Thyroid gland (tissue), 4 donors: ENCODE results near the gene PIP5K1C.

Experiments used
- POLR2A ChIP-seq, 2 donors: fragments of 450-650 bp; IDR thresholded peaks; one replicate each; pipeline ENCODE4 v1.6.1; 2017; ENCODE audit warnings: antibody characterized with exemption in 2 of 2, mild to moderate bottlenecking in 2 of 2, moderate library complexity in 1 of 2
- TF ChIP-seq, protein P1 (sequence below), 6 experiments: fragments of 200-600 bp in 3 of 6; fragments of 450-650 bp in 3 of 6; sonication (generic) in 3 of 6; IDR thresholded peaks; one replicate each; pipeline ENCODE4 v1.5.1; 2016 to 2019; ENCODE audit warnings: antibody characterized with exemption in 6 of 6, mild to moderate bottlenecking in 2 of 6, inconsistent platforms in 1 of 6, moderate library complexity in 1 of 6

DNA sequence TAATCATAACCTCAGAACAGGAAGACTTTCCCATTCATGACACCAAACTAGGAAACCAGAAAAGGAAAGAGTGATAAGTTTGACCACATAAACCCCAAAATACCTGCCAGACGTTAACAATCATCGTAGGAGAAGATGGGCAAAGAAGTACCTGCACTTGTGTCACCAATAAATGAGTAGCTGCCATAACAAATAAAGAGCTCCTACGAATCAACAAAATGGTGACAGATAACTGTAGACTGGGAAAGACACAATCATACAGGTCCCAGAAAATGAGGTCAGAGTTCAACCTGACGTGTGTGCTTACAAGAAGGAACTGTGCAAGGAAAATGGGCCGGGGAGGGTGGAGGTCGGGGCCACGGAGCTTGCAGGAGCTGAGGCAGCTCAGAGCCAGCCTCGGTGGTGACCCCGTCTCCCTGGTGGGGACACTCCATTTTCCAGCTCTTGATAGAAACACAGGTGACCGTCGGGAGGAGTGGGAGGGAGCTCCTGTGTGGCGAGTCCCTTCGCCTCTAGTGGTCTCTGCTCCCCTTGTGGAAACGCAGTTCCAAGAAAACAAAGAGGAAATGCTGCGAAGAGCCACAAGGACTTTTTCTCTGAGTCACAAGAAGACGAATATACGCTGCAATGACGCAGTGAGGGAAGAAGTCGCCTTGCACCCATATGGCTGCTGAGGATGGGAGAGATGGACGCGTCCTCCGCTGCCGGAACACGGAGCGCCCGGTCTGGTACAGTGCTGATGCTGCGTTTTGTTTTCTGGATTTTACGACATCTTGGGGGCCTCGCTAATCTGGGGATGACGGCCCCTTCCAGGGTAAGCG lies 9.5 kb downstream of the PIP5K1C start:
- TF ChIP-seq POLR2A (IDR thresholded peaks at IDR 0.05) = no peak
- TF ChIP-seq, protein P1, sequence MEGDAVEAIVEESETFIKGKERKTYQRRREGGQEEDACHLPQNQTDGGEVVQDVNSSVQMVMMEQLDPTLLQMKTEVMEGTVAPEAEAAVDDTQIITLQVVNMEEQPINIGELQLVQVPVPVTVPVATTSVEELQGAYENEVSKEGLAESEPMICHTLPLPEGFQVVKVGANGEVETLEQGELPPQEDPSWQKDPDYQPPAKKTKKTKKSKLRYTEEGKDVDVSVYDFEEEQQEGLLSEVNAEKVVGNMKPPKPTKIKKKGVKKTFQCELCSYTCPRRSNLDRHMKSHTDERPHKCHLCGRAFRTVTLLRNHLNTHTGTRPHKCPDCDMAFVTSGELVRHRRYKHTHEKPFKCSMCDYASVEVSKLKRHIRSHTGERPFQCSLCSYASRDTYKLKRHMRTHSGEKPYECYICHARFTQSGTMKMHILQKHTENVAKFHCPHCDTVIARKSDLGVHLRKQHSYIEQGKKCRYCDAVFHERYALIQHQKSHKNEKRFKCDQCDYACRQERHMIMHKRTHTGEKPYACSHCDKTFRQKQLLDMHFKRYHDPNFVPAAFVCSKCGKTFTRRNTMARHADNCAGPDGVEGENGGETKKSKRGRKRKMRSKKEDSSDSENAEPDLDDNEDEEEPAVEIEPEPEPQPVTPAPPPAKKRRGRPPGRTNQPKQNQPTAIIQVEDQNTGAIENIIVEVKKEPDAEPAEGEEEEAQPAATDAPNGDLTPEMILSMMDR (IDR thresholded peaks at IDR 0.05) = no peak
